Kidney (tissue), 14 donors: ENCODE results near the gene OSBP. TPM values are rescaled to one million over a fixed set of nuclear protein-coding genes. Genes with fewer than 3 reads are reported as not detected.
A peak's percentile ranks its signal among the peaks of the same experiment; 100 is the strongest.

Source experiments
- DNase-seq, 5 donors: peaks; one replicate each; pipeline ENCODE4 v3.0.0-alpha.2; 2013 to 2020
- FAIRE-seq: peaks from 2 replicates; lab custom pipeline; 2012; peaks lifted over from hg19 to GRCh38; lab: Jason Lieb, UNC
- H3K27ac ChIP-seq, 2 donors: one replicate each; pipeline ENCODE4 v1.7.0; 2013; ENCODE audit warnings: low read depth in 2 of 2, low read length in 2 of 2, inconsistent platforms in 1 of 2
- H3K27me3 ChIP-seq: one replicate; pipeline ENCODE4 v1.7.1; 2013; ENCODE audit warnings: low read length, inconsistent platforms; ENCODE audit not compliant: control insufficient read depth, insufficient read depth
- H3K36me3 ChIP-seq, 3 donors: one replicate each; pipeline versions ENCODE4 v1.7.0 to v1.7.1; 2013; ENCODE audit warnings: low read length in 3 of 3, control low read depth in 1 of 3, inconsistent platforms in 1 of 3; ENCODE audit not compliant: insufficient read depth in 3 of 3, control insufficient read depth in 2 of 3
- H3K4me1 ChIP-seq, 3 donors: one replicate each; pipeline versions ENCODE4 v1.7.0 to v1.7.1; 2013; ENCODE audit warnings: low read length in 3 of 3, inconsistent platforms in 1 of 3, low read depth in 1 of 3; ENCODE audit not compliant: control insufficient read depth in 2 of 3, insufficient read depth in 2 of 3
- H3K4me3 ChIP-seq, 3 donors: one replicate each; pipeline versions ENCODE4 v1.7.0 to v1.8.1; 2013; ENCODE audit warnings: low read length in 3 of 3, control low read depth in 1 of 3, inconsistent platforms in 1 of 3
- H3K9ac ChIP-seq, 3 donors: one replicate each; pipeline versions ENCODE4 v1.7.0 to v1.7.1; 2013; ENCODE audit warnings: low read length in 3 of 3, control low read depth in 1 of 3, inconsistent platforms in 1 of 3
- H3K9me3 ChIP-seq, 3 donors: one replicate each; pipeline versions ENCODE4 v1.7.0 to v1.7.1; 2013; ENCODE audit warnings: low read length in 3 of 3, control low read depth in 1 of 3, inconsistent platforms in 1 of 3; ENCODE audit not compliant: control insufficient read depth in 2 of 3, insufficient read depth in 1 of 3
- CTCF ChIP-seq: IDR thresholded peaks from 3 replicates; pipeline ENCODE4 v1.5.1; 2012; ENCODE audit warnings: mild to moderate bottlenecking, moderate library complexity, borderline replicate concordance; ENCODE audit not compliant: insufficient read depth; ENCODE audit errors: extremely low read depth
- intact Hi-C: fragments of 100-400 bp; cut with DNase I; formaldehyde crosslinking; loops from one replicate; pipeline ENCODE4 v1.11.1; 2022
- polyA plus RNA-seq: library from polyadenylated mRNA; stranded (reverse); fragments of 350-450 nt; fragmentation: Illumina TruSeq; extraction: RNeasy Lipid Tissue Mini Kit (QIAGEN cat#74804); gene quantifications from one replicate; pipeline ENCODE4 v1.2.3, GENCODE V29; 2014; ENCODE audit warnings: low read depth, low replicate concordance; ENCODE audit not compliant: insufficient read depth
- total RNA-seq: library from RNA; stranded (reverse); fragmentation: NEBNext Ultra II Directional; extraction: Animal tissue kit (Norgen Biotek cat#: 25700); gene quantifications from one replicate; pipeline ENCODE4 v1.2.1, GENCODE V29; 2021
- donor health status: control.
- donor health status: control.
- donor health status: control.
- donor health status: control.
- donor health status: control.
- donor health status: DM: yes; HTN: yes; CAD: no.
- donor health status: Normal renal cell carcinoma (clear cell type).

The OSBP gene
- total and polyA plus RNA-seq, 2 donors from 2014 or later: 25.9 to 53.8 TPM

- Histone ChIP-seq H3K27me3 (no peaks in the 10 kb centered on the region), H3K9ac (peak overlapping the region in 1 of 3 donors; percentile 13), H3K9me3 (no peaks in the 10 kb centered on the region), H3K4me3 (no peak overlapping the region), H3K27ac (peak overlapping the region in 1 of 2 donors; percentile 24), H3K36me3 (peaks cover 14 to 60% (median 46%) of the 10 kb centered on the region in 3 donors), H3K4me1 (peaks cover 0 to 3% (median 0%) of the 10 kb centered on the region in 3 donors)
- intact Hi-C loops: no loop called here
- no peak for DNase-seq
- no peak for FAIRE-seq
- TF ChIP-seq CTCF: no peak
Measured at GRCh38 chr11:59602432-59602831, 13.1 kb downstream of the OSBP start.

GRCh38 chr11:59601788-59602187 is 13.8 kb downstream of the OSBP start:
- intact Hi-C loops: no loop called here
- TF ChIP-seq CTCF: no peak
- Histone ChIP-seq H3K4me3 (no peak overlapping the region), H3K9ac (no peak overlapping the region), H3K4me1 (peaks cover 0 to 3% (median 0%) of the 10 kb centered on the region in 3 donors), H3K27me3 (no peaks in the 10 kb centered on the region), H3K27ac (peak overlapping the region; percentile 36 to 57), H3K36me3 (peaks cover 14 to 55% (median 42%) of the 10 kb centered on the region in 3 donors), H3K9me3 (no peaks in the 10 kb centered on the region)
- DNase-seq (peak in 1 of 5 donors; percentile 7), FAIRE-seq (no peak)

GRCh38 chr11:59600636-59601035 is 14.9 kb downstream of the OSBP start:
- Histone ChIP-seq H3K27ac (no peak overlapping the region), H3K4me1 (peaks cover 0 to 3% (median 0%) of the 10 kb centered on the region in 3 donors), H3K36me3 (peaks cover 11 to 49% (median 40%) of the 10 kb centered on the region in 3 donors), H3K27me3 (no peaks in the 10 kb centered on the region), H3K9me3 (no peaks in the 10 kb centered on the region), H3K4me3 (no peak overlapping the region), H3K9ac (no peak overlapping the region)
- FAIRE-seq (no peak), DNase-seq (no peak)
- no peak for TF ChIP-seq CTCF
- intact Hi-C loops: no loop called here

- H3K4me1 ChIP-seq: peaks cover 0 to 3% (median 0%) of the 10 kb centered on the region in 3 donors
- H3K27me3 ChIP-seq: no peaks in the 10 kb centered on the region
- H3K36me3 ChIP-seq: peaks cover 11 to 50% (median 38%) of the 10 kb centered on the region in 3 donors
- no peaks in the 10 kb centered on the region for H3K9me3 ChIP-seq
- H3K9ac ChIP-seq: no peak overlapping the region
- no peak overlapping the region for H3K27ac ChIP-seq
- no peak overlapping the region for H3K4me3 ChIP-seq
- FAIRE-seq (no peak), DNase-seq (no peak)
- intact Hi-C loops: no loop called here
- no peak for TF ChIP-seq CTCF
Measured at GRCh38 chr11:59600234-59600633, 15.3 kb downstream of the OSBP start.
